HG02973 (cell line): ENCODE results near the gene GARIN5A.

Experiments
- ATAC-seq: cut with Tn5 transposase; IDR thresholded peaks from one replicate; pipeline ENCODE4 v1.9.1; 2021; ENCODE audit warnings: moderate library complexity; ENCODE audit not compliant: unreplicated experiment

GARIN5A gene

DNA sequence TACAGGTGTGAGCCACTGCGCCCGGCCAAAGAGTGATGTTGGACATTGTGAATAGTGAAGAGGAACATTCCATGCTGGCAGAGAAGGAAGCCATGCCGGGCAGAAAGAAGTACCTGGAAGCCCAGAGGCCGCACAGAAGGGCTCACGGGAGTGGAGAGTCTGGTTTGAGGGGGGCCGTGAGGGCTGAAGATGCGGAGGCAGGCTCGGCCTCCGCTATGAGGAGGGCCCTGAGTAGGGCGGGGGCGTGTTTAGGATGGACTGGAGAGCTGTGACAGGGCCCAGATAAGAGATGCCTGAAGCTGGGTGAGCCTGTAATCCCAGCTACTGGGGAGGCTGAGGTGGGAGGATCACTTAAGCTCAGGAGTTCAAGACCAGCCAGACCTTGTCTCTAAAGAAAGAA, 32.7 kb upstream of the GARIN5A start:
- ATAC-seq, result no peak

DNA sequence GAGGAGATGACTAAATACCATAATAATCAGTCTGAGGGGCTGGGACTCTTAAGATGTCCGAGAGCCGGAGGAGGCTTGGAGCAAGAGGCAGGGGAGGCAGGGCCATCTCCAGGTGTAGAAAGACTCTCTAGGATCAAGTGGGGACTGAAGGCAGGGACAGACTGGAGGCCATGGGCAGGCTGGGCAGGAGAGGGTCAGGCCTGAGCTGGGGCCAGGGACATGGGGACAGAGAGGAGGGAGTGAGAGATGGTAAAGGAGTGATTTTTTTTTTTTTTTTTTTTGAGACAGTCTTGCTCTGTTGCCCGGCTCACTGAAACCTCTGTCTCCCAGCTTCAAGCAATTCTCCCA, 32.2 kb upstream of the GARIN5A start:
- ATAC-seq, result no peak

DNA sequence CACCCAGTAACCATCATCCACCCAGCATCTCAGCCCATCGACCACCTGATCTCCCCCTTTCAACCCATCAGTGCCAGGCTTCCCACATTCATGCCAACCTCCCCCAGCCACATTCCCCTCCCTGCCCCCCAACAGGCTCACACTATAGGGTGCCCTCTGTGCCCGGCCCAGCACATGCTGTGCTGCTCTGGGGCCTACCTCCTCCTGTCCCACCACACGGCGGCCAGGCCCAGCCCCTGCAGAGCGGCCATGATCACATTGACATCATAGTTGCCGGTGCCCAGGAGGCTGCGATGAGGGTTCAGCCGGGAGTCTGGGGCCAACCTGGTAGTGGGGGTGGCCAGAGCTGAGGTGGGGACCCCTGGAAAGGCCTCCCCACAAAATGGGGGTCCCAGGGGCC, 30.7 kb upstream of the GARIN5A start:
- no peak for ATAC-seq

DNA sequence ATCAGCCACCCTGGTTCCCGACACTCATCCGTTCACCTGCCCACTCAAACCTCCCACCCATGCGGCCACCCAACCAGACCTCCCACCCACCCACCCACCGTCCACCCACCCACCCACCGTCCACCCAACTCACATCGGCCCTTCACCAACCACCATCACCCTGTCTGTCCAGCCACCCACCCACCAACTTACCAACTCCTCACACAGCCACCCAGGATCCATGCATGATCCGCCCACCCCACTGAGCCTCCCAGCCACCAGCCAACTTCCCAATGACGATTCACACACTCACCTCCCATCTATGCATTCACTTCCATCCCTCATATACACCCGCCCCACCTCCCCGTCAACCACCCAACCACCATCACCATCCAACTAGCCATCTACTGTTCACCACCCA, 30.1 kb upstream of the GARIN5A start:
- no peak for ATAC-seq

DNA sequence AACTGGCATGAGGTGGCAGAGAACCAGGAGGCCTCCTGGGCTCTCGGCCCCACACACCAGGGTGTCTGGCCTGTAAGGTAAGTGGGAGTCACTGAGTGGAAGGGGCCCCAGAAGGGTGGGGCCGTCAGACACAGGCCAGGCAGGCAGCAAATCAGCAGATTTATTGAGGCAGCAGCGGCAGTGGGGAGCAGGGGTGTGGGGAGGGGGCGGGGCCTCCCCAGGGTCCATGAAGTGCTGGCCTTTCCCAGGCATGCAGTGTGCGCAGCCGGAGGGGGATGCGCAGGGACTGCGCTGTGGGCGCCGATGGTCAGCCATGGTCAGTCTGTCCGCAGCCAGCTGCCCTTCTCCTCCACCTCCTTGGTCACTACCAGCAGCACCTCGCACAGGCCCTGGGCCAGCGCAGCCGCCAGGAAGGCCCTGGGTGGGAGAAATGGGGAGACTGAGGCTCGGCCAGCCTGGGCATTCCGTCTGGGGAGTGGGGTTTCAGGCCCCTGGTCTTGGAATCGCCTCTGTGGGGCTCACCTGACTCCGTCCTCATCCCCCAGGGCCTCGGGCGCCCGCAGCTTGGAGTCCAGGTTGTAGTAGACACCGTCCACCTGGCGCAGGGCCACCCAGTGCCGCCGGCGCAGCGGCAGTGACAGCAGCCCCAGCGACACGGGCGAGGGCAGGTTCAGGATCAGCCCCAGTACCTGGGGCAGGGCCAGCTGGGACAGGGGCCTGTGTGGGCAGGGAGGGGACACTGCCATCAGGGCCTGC, 29.4 kb upstream of the GARIN5A start:
- no peak for ATAC-seq

DNA sequence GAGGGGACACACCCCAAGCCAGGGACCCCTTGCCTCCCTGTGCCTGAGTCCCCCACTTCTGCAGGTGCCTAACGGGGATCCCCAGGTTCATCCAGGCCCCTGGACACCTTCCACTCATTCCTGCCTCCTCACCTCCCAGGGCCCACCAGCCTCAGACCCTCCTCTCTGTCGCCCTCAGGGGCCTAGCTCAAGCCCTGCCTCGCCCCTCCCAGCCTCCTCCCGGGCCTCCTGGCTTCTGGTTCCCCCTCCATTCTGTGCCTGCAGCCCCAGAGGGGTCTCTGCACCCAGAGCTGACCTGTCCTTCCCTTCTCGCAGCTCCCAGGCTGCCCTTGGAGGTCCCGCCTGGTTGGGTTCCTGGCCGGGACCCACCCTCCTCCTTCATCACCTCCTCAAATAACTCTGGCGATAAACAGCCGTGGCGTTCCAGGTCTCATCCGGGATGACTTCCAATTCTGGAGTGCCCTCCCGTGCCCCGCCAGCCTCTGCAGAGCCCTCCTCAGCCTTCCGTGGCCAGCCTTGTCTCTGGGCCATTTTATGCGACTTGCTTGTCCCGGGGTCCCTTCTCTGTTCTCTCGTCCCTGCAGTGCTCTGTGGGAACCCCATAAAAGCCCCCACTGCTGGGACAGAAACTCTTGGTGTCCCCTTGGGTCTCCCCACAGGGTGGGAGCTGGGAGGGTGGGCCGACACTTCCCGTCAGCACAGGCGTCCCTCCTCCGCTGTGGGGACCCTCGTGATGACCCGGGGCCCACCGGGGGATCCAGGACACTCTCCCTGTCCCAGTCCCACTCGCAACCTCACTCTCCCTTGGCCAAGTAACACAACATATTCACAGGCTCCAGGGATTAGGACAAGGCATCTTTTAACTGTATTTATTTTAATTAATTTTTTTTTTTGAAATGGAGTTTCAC, 25.2 kb upstream of the GARIN5A start:
- ATAC-seq, result no peak

DNA sequence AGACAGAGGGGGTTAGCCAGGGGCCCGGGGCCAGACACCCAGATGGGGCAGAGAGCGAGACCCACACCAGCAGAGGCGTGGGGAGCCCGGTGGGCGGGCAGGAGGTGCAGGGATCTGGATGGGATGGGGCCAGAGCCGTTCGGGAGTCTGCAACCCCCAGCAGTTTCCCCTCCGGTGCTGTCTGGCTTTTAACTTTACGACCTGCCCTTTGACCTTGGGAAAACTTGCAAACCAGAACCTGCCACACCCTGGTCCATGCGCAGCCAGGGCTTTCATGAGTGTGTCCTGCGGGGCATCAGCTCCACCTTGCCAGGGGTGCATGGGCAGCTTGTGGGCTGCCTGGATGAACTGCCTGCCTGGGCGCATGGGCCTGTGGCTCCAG, 24.5 kb upstream of the GARIN5A start:
- no peak for ATAC-seq

DNA sequence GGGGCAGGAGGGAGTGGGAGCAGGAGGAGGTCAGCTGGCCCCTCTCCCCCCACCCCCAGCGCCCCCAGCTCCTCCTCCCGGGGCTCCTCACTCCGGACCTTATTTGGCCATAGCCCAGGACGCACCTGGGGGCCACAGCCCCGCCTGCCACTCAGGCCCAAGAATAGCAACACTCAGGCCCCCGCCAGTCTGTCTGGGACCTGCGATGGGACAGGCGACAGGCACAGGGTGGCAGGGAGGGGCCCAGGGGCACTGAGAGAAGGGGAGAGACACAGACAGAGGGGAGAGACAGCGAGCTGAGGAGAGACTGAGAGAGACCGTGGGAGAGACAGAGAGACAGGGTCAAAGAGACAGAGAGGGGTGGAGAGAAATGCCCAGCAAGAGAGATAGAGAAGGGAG, 24.1 kb upstream of the GARIN5A start:
- ATAC-seq, result no peak

DNA sequence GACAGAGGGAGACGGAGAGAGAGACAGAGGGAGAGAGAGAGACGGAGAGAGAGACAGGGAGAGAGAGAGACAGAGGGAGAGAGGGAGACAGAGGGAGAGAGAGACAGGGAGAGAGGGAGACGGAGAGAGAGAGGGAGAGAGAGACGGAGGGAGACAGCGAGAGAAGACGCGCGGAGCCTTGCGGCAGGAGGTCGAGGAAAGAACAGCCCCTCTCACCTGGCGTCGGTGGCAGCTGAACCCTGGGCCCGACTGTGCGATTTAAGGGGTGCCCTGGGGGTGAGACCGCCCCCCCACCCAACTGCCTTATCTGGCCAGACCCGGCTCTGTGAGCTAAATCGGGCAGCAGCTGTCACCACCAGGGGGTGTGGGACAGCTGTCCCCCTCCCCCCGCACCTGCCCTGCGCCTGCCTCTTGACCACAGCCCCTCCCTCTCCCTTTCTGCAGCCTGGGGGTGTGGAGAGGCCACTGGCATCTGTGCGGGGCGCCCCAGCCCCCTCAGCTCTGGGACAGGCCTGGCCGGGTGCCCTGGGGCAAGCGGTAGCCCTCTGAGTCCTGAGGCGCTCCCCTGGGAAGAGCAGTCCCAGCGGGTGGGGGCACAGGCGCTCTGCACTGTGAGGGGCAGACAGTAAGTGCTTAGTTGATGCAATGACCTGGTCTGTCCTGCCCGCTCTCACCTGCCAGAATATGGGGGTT, 23.6 kb upstream of the GARIN5A start:
- no peak for ATAC-seq

DNA sequence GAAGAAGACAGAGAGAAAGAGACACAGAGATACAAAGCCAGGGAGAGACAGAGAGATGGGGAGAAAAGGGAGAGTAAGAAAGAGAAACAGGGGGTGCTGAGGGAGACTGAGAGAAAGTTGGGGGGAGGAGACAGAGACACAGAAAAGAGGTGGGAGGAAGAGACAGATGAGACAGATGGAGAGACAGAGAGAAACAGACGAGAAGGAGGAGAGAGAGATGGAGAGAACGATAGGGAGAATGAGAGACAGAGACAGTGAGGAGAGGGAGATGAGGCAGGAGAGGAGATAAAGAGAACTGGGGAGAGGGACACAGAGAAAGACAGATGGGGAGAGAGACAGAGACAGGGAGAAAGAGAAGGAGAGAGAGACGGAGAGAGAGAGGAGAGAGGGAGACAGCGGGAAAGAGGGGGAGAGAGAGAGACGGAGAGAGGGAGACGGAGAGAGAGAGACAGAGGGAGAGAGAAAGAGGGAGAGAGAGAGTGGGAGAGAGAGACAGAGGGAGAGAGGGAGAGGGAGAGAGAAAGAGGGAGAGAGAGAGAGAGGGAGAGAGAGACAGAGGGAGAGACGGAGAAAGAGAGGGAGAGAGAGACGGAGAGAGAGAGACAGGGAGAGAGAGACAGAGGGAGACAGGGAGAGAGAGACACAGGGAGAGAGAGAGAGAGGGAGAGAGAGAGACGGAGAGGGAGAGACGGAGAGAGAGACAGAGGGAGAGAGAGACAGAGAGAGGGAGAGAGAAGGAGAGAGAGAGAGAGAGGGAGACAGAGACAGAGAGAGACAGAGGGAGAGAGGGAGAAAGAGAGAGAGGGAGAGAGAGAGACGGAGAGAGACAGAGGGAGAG, 21.8 kb upstream of the GARIN5A start:
- no peak for ATAC-seq

DNA sequence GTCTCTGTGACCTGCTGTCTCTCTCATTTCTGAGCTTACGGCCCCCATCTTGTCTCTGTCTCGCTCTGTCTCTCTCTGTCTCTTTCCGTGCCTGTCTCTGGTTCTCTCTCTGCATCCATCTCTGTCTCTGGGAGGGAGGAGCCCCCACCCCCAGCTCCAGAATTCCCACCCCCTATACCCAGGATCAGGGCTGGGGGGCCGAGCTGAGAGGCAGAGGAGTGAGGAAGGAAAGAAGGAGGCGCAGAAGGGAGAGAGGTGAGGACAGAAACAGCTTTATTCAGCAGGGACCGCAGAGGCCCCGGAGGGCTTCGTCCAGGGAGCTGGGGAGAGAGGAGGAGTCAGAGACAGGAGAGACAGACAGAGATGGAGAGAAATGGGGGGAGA, 20.4 kb upstream of the GARIN5A start:
- no peak for ATAC-seq

DNA sequence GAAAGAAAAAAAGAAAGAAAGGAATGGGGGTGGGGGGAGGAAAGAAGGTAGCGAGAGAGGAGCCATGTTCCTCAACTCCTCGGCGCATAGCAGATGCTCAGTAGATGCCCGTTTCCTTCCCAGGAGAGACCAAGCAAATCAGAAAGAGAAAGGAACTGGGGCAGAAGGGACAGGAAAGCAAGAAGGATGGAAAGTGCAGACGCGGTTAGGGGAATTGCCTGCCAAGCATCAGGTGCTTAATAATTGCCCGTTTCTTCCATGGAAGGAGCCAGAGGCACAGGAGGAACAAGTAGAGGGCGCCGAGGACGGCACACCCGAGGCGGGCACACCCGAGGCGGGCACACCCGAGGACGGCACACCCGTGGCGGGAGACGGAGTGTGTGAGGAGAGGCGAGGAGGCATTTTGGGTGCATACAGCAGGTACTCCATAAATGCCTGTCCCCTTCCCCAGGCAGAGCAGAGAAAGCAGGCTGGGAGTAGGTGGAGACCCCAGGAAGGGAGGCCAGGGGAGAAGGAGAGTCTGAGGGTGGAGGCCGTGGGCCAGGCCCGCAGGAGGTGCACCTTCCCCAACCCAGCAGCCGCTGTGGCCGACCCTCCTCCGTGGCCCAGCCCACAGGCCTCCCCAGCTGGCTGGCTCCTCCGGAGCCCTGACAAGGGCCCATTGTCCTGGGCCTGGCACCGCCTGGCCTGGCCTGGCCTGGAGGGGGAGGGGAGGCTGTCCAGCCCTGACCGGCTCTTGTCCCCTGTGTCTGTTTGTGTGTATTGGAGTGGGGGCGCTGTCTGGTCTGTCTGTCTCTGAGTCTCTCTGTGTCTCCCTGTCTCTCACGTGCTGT, 19.8 kb upstream of the GARIN5A start:
- no peak for ATAC-seq

DNA sequence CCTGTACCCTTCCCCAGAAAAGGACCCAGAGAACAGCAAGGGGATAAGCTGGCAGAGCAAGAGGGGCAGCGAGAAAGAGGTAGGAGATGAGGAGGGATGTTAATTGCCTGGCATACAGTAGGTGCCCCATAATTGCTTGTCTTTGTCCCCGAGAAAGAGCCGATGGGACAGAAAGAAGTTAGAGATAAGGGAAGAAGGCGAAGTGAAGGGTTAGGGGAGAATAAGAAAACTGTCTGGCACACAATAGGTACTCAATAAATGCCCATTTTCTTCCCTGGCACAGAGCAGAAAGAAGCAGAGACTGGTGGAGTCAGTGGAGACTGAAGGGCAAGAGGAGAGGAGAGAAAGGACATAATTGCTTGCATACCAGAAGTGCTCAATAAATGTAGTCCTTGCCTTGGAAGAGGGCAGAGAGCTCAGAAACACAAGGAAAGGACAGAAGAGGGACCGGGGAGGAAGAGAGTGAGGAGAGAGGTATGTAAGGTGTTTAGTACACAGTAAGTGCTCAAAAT, 18.4 kb upstream of the GARIN5A start:
- ATAC-seq, result no peak

DNA sequence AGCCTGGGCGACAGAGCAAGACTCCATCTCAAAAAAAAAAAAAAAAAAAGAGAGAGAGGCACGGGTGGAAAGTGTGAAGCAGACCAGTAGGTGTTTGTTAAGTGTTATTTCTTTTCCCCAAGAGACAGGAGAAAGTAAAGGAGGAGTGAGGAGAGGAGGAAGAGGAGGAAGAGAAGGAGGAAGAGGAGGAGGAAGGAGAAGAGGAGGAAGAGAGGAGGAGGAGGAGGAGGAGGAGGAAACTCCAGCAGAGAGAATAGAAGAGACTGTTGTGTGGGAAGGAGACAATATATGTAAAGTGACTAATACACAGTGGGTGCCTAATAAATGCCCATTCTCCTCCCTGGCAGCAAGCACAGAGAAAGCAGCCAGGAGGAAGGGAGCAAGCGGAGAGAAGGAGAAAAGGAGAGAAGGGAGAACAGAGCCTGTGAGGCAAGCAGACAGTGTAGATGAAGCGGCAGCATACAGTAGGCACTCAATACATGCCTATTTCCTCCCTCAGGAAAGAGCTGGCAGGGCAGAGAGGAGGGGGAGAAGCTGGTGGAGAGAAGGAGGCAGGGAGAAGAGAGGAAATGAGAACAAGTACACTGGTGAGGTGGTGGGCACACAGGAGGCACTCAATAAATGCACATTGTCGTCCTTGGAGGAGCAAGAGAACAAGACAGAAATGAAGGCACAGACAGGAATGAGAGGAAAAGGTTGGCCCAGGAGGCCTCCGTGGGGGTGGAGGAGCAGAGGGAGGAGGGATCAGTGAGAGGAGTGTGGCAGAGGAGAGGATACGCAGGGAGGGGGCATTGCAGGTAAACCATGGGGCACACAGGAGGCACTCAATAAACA, 17.8 kb upstream of the GARIN5A start:
- no peak for ATAC-seq

DNA sequence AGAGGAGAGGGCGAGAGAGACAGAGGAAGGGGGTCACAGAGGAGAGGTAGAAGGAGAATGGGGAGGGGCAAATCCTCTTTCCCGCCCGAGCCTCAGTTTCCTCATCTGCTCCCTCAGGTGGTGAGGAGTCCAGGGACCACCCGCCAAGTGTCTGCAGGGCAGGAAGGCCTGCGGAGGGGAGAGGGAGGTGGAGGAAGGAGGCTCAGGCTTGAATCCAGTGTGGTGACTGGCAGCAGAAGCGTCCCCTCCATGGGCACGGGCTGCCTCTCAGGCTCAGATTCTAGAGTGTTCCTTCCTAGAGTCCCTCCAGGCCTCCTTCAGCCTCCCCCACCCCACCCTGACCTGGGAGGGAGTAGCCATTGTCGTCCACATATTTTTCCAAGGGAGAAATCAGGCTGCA, 16.5 kb upstream of the GARIN5A start:
- no peak for ATAC-seq

DNA sequence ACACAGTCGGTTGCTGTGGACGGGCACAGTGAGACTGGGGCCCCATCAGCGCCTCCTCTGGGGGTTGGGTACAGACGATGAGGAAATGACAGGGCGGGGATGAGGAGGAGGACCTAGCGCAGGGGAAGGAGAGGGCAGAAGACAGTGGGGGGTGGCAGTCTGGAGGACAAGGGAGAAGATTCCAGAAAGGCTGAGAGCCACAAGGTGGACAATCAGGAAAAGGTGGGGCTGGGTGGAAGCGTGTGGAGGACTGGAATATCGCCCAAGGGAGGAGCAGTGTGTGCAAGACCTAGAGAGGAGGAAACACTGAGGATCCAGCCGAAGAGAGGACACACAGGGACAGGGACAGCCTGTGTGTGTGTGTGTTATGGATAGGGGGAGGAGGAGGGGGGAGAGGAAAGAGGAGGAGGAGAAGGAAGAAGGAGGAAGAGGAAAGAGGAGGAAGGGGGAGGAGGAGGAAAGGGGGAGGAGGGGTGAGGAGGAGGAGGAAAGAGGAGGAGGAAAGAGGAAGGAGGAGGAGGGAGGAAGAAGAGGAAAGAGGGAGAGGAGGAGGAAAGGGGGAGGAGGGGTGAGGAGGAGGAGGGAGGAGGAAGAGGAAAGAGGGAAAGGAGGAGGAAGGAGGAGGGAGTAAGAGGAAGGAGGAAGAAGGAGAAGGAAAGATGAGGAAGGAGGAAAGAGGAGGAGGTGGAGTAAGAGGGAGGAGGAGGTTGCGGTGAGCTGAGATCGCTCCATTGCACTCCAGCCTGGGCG, 15.8 kb upstream of the GARIN5A start:
- ATAC-seq, result no peak

DNA sequence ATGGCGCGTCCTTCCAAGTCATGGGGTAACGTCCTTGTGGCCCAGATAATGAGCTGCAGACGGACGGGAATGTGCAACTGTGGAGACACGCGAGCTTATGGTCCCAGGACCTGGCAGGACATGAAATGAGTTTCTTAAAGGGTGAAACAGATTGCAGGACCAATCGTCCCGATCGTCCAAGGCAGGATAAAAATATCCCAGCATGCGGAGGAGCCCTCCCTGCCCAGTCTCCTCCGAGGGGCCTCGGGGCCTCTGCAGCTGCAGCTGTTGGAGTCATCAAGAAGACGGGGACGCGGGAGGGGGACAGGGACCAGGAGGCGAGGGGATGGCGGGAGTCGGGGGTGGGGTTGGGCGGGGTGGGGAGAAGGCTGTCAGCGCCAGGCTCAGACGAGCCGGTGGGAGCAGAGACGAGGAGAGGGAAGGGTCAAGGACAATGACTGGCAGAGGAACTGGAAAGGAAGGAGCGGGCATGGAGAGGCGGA, 14.4 kb upstream of the GARIN5A start:
- ATAC-seq, result no peak

DNA sequence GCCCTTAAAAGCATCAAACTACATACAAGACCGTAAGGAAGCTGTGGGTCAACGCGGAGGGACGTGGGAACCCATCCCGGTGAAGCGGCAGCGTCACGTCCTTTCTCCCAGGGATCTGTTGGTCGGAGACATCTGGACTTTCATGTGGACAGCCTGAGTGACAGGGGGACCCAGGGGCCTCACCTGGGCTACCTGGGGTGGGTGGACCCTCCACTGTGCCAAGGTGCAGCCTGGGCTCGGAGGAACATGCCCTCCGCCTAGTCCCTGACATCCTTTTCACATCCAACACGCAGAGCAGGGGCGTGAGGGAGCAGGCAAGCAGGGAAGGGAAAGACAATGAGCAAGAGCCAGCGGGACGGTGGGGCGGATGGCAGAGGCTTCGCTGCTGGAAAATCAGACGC, 13.8 kb upstream of the GARIN5A start:
- ATAC-seq, result no peak
